Activated T-cell treated with anti-CD3 and anti-CD28 coated beads, Interleukin-2, amount 50 U/mL, for 72 hours (primary cell): ENCODE measurements around the gene GPI. TPM values are rescaled to one million over a fixed set of nuclear protein-coding genes. Genes with fewer than 3 reads are reported as not detected.
"Not testable (repeated sequence)": the region's sequence is repeated elsewhere in the genome, so short reads cannot be mapped to it uniquely, and the experiment has no call there.

Source experiments
- ATAC-seq, 2 donors: fragments of 150-1000 bp; cut with Tn5 transposase; replicated peaks in 1 of 2; 2 replicates each; pipeline ENCODE4 v1.10.0; 2021; ENCODE audit warnings: moderate library complexity in 2 of 2, mild to moderate bottlenecking in 1 of 2
- DNase-seq, 2 donors: peaks; one replicate each; pipeline ENCODE4 v3.0.0; 2021 to 2022; ENCODE audit warnings: mixed read lengths in 1 of 2
- H3K27ac Mint-ChIP-seq: one replicate; pipeline ENCODE4 v1.8.0; 2022; ENCODE audit warnings: mild to moderate bottlenecking, moderate library complexity, mixed read lengths
- H3K27me3 Mint-ChIP-seq: one replicate; pipeline ENCODE4 v1.8.0; 2022; ENCODE audit warnings: low read depth, mixed read lengths
- H3K36me3 Mint-ChIP-seq, 2 donors: one replicate each; pipeline ENCODE4 v1.8.0; 2022; ENCODE audit warnings: mixed read lengths in 2 of 2, mild to moderate bottlenecking in 1 of 2; ENCODE audit not compliant: insufficient read depth in 2 of 2
- H3K4me1 Mint-ChIP-seq: one replicate; pipeline ENCODE4 v1.8.0; 2022; ENCODE audit warnings: low read depth, mixed read lengths
- H3K4me3 Mint-ChIP-seq, 2 donors: one replicate each; pipeline ENCODE4 v1.8.0; 2022; ENCODE audit warnings: mild to moderate bottlenecking in 2 of 2, mixed read lengths in 2 of 2, moderate library complexity in 2 of 2
- H3K9me3 Mint-ChIP-seq, 2 donors: one replicate each; pipeline ENCODE4 v1.8.0; 2022; ENCODE audit warnings: mixed read lengths in 2 of 2
- total RNA-seq, 2 donors: library from RNA; stranded (reverse); gene quantifications; one replicate each; pipeline ENCODE4 v1.2.3, GENCODE V29; 2022

GPI gene
- total RNA-seq, 2 donors from 2014 or later: 240 to 282 TPM

GRCh38 chr19:34382471-34382870, 17.5 kb downstream of the GPI start:
- H3K27ac Mint-ChIP-seq: no peak overlapping the region
- no peak for ATAC-seq
- peaks cover 16 to 37% of the 10 kb centered on the region in 2 donors for H3K36me3 Mint-ChIP-seq
- no peak for DNase-seq
- no peaks in the 10 kb centered on the region for H3K9me3 Mint-ChIP-seq
- H3K4me1 Mint-ChIP-seq: no peaks in the 10 kb centered on the region
- no peak overlapping the region for H3K4me3 Mint-ChIP-seq
- no peaks in the 10 kb centered on the region for H3K27me3 Mint-ChIP-seq

GRCh38 chr19:34383599-34383998, 18.6 kb downstream of the GPI start:
- H3K27me3 Mint-ChIP-seq: no peaks in the 10 kb centered on the region
- ATAC-seq (no peak), DNase-seq (no peak)
- no peaks in the 10 kb centered on the region for H3K4me1 Mint-ChIP-seq
- no peak overlapping the region for H3K27ac Mint-ChIP-seq
- no peaks in the 10 kb centered on the region for H3K9me3 Mint-ChIP-seq
- no peak overlapping the region for H3K4me3 Mint-ChIP-seq
- H3K36me3 Mint-ChIP-seq: peaks cover 15 to 33% of the 10 kb centered on the region in 2 donors

- DNase-seq: no peak
- ATAC-seq: peak in 1 of 2 donors; percentile 23
- Mint-ChIP-seq H3K27ac (no peak overlapping the region), H3K9me3 (no peaks in the 10 kb centered on the region), H3K4me1 (no peaks in the 10 kb centered on the region), H3K27me3 (no peaks in the 10 kb centered on the region), H3K36me3 (peaks cover 15 to 37% of the 10 kb centered on the region in 2 donors), H3K4me3 (no peak overlapping the region)
Measured at GRCh38 chr19:34386645-34387445, 21.8 kb downstream of the GPI start.

- peaks cover 13 to 35% of the 10 kb centered on the region in 2 donors for H3K36me3 Mint-ChIP-seq
- no peak overlapping the region for H3K27ac Mint-ChIP-seq
- ATAC-seq: no peak
Measured at GRCh38 chr19:34387446-34387810, 22.4 kb downstream of the GPI start.

GRCh38 chr19:34388745-34389144, 23.7 kb downstream of the GPI start:
- ATAC-seq, H3K27me3 Mint-ChIP-seq, DNase-seq, H3K27ac Mint-ChIP-seq, H3K9me3 Mint-ChIP-seq, H3K4me1 Mint-ChIP-seq, H3K4me3 Mint-ChIP-seq: not testable (repeated sequence)
- peaks cover 8 to 23% of the 10 kb centered on the region in 2 donors for H3K36me3 Mint-ChIP-seq

More at GRCh38 chr19:34387446-34387810, 22.4 kb downstream of the GPI start:
- Mint-ChIP-seq H3K4me1 (no peaks in the 10 kb centered on the region), H3K9me3 (no peaks in the 10 kb centered on the region), H3K4me3 (no peak overlapping the region), H3K27me3 (no peaks in the 10 kb centered on the region)
- no peak for DNase-seq

GRCh38 chr19:34391813-34392212, 26.8 kb downstream of the GPI start:
- ATAC-seq (peak; percentile 25 to 26), DNase-seq (no peak)
- peaks cover 0 to 10% of the 10 kb centered on the region in 2 donors for H3K36me3 Mint-ChIP-seq
- H3K27me3 Mint-ChIP-seq: no peaks in the 10 kb centered on the region
- H3K4me1 Mint-ChIP-seq: no peaks in the 10 kb centered on the region
- H3K9me3 Mint-ChIP-seq: no peaks in the 10 kb centered on the region
- H3K27ac Mint-ChIP-seq: no peak overlapping the region
- H3K4me3 Mint-ChIP-seq: no peak overlapping the region

GRCh38 chr19:34393031-34393430, 28.0 kb downstream of the GPI start:
- no peak for ATAC-seq
- no peaks in the 10 kb centered on the region for H3K9me3 Mint-ChIP-seq

GRCh38 chr19:34393629-34394028, 28.6 kb downstream of the GPI start:
- Mint-ChIP-seq H3K4me3 (no peak overlapping the region), H3K9me3 (no peaks in the 10 kb centered on the region), H3K27ac (no peak overlapping the region), H3K27me3 (no peaks in the 10 kb centered on the region), H3K36me3 (peaks cover 0 to 8% of the 10 kb centered on the region in 2 donors), H3K4me1 (no peaks in the 10 kb centered on the region)
- DNase-seq (no peak), ATAC-seq (no peak)

More at GRCh38 chr19:34393031-34393430, 28.0 kb downstream of the GPI start:
- no peak for DNase-seq
- Mint-ChIP-seq H3K4me1 (no peaks in the 10 kb centered on the region), H3K27me3 (no peaks in the 10 kb centered on the region), H3K36me3 (peaks cover 0 to 10% of the 10 kb centered on the region in 2 donors), H3K4me3 (no peak overlapping the region), H3K27ac (no peak overlapping the region)

GRCh38 chr19:34397853-34398252, 32.9 kb downstream of the GPI start:
- Mint-ChIP-seq H3K9me3 (no peaks in the 10 kb centered on the region), H3K36me3 (peaks cover 2 to 11% of the 10 kb centered on the region in 2 donors), H3K4me3 (no peak overlapping the region), H3K27me3 (no peaks in the 10 kb centered on the region), H3K4me1 (no peaks in the 10 kb centered on the region), H3K27ac (no peak overlapping the region)
- ATAC-seq (no peak), DNase-seq (no peak)

- ATAC-seq (no peak), DNase-seq (no peak)
- Mint-ChIP-seq H3K27me3 (no peaks in the 10 kb centered on the region), H3K36me3 (peaks cover 2 to 9% of the 10 kb centered on the region in 2 donors), H3K4me1 (no peaks in the 10 kb centered on the region), H3K4me3 (no peak overlapping the region), H3K9me3 (no peaks in the 10 kb centered on the region), H3K27ac (no peak overlapping the region)
Measured at GRCh38 chr19:34399886-34400285, 34.9 kb downstream of the GPI start.

GRCh38 chr19:34400844-34401243, 35.8 kb downstream of the GPI start:
- not testable (repeated sequence) for H3K36me3 Mint-ChIP-seq, H3K9me3 Mint-ChIP-seq, DNase-seq, ATAC-seq, H3K27me3 Mint-ChIP-seq, H3K27ac Mint-ChIP-seq, H3K4me3 Mint-ChIP-seq, H3K4me1 Mint-ChIP-seq

- no peak overlapping the region for H3K27ac Mint-ChIP-seq
- no peak for ATAC-seq
- H3K4me3 Mint-ChIP-seq: no peak overlapping the region
- DNase-seq: no peak
- H3K4me1 Mint-ChIP-seq: peaks cover 14% of the 10 kb centered on the region
- no peaks in the 10 kb centered on the region for H3K27me3 Mint-ChIP-seq
- H3K9me3 Mint-ChIP-seq: no peaks in the 10 kb centered on the region
- peaks cover 2 to 6% of the 10 kb centered on the region in 2 donors for H3K36me3 Mint-ChIP-seq
Measured at GRCh38 chr19:34402074-34402600, 37.1 kb downstream of the GPI start.

GRCh38 chr19:34403784-34404108, 38.8 kb downstream of the GPI start:
- peak overlapping the region; percentile 73 for H3K27ac Mint-ChIP-seq
- H3K4me1 Mint-ChIP-seq: peaks cover 19% of the 10 kb centered on the region
- DNase-seq: no peak
- H3K4me3 Mint-ChIP-seq: peak overlapping the region; percentile 98 to 99
- no peaks in the 10 kb centered on the region for H3K9me3 Mint-ChIP-seq
- H3K27me3 Mint-ChIP-seq: no peaks in the 10 kb centered on the region
- peak in 1 of 2 donors; percentile 19 for ATAC-seq
- peaks cover 3 to 7% of the 10 kb centered on the region in 2 donors for H3K36me3 Mint-ChIP-seq
